Measurements from ENCODE around the gene VGLL1. TPM values are rescaled to one million over a fixed set of nuclear protein-coding genes. Genes with fewer than 3 reads are reported as not detected.

The VGLL1 gene
- total and polyA plus RNA-seq, 2 experiments from 2014 or later: not detected

- H3F3A ChIP-seq (ENCODE audit: insufficient read depth): no peaks in the 10 kb centered on the region
- no peaks in the 10 kb centered on the region for H3K79me2 ChIP-seq (ENCODE audit: insufficient read depth)
- H3K9ac ChIP-seq: no peak overlapping the region
- H3K9me2 ChIP-seq (ENCODE audit: insufficient read depth): no peaks in the 10 kb centered on the region
- H3K36me3 ChIP-seq (ENCODE audit: low read depth): no peaks in the 10 kb centered on the region
- H3K9me3 ChIP-seq (ENCODE audit: low read depth): no peaks in the 10 kb centered on the region
- no peak overlapping the region for H3K27ac ChIP-seq
- TF ChIP-seq EZH2 (IDR thresholded peaks at IDR 0.05; ENCODE audit: insufficient read depth, poor library complexity, severe bottlenecking): no peak
- no peak for TF ChIP-seq EZH2phosphoT487 (IDR thresholded peaks at IDR 0.05; ENCODE audit: insufficient read depth, low read depth)
- WGBS, 2 experiments (ENCODE audit: low coverage in 1 of 2, low lambda C conversion rate in 2 of 2, missing lambda C conversion rate in 2 of 2): 53 to 88% methylated on average over 2 of the region's 2 CpGs
- H2AFZ ChIP-seq: no peak overlapping the region
- H4K20me1 ChIP-seq (ENCODE audit: insufficient read depth): no peaks in the 10 kb centered on the region
- H3K27me3 ChIP-seq (replicated peaks; ENCODE audit: insufficient read depth): no peaks in the 10 kb centered on the region
- in situ Hi-C loops (cut with MboI): no loop called here
- peak; percentile 16 for DNase-seq
- no peak overlapping the region for H3K4me3 ChIP-seq
- H3K4me2 ChIP-seq (ENCODE audit: unreplicated experiment): no peak overlapping the region
- H3K4me1 ChIP-seq (ENCODE audit: insufficient read depth): no peaks in the 10 kb centered on the region
Measured at GRCh38 chrX:136572030-136572429, 40.0 kb downstream of the VGLL1 start.

- Histone ChIP-seq H3K36me3 (ENCODE audit: low read depth) (no peaks in the 10 kb centered on the region), H3K4me2 (ENCODE audit: unreplicated experiment) (no peak overlapping the region), H4K20me1 (ENCODE audit: insufficient read depth) (no peaks in the 10 kb centered on the region), H3K79me2 (ENCODE audit: insufficient read depth) (no peaks in the 10 kb centered on the region), H3F3A (ENCODE audit: insufficient read depth) (no peaks in the 10 kb centered on the region), H3K9me3 (ENCODE audit: low read depth) (no peaks in the 10 kb centered on the region), H3K4me1 (ENCODE audit: insufficient read depth) (no peaks in the 10 kb centered on the region), H3K9me2 (ENCODE audit: insufficient read depth) (no peaks in the 10 kb centered on the region), H3K27ac (no peak overlapping the region), H2AFZ (no peak overlapping the region), H3K27me3 (replicated peaks; ENCODE audit: insufficient read depth) (no peaks in the 10 kb centered on the region), H3K9ac (no peak overlapping the region), H3K4me3 (no peak overlapping the region)
- in situ Hi-C loops (cut with MboI): no loop called here
- TF ChIP-seq EZH2 (IDR thresholded peaks at IDR 0.05; ENCODE audit: insufficient read depth, poor library complexity, severe bottlenecking): no peak
- TF ChIP-seq EZH2phosphoT487 (IDR thresholded peaks at IDR 0.05; ENCODE audit: insufficient read depth, low read depth): no peak
- WGBS, 2 experiments (ENCODE audit: low coverage in 1 of 2, low lambda C conversion rate in 2 of 2, missing lambda C conversion rate in 2 of 2): 8 to 9% methylated on average over 3 of the region's 3 CpGs
- DNase-seq: no peak
Measured at GRCh38 chrX:136574548-136574947, 42.5 kb downstream of the VGLL1 start.

- Histone ChIP-seq H3K4me2 (ENCODE audit: unreplicated experiment) (no peak overlapping the region), H3K4me3 (no peak overlapping the region), H3F3A (ENCODE audit: insufficient read depth) (no peaks in the 10 kb centered on the region), H2AFZ (no peak overlapping the region), H3K4me1 (ENCODE audit: insufficient read depth) (no peaks in the 10 kb centered on the region), H3K27ac (no peak overlapping the region), H4K20me1 (ENCODE audit: insufficient read depth) (no peaks in the 10 kb centered on the region), H3K79me2 (ENCODE audit: insufficient read depth) (no peaks in the 10 kb centered on the region), H3K27me3 (replicated peaks; ENCODE audit: insufficient read depth) (no peaks in the 10 kb centered on the region), H3K9me2 (ENCODE audit: insufficient read depth) (no peaks in the 10 kb centered on the region), H3K36me3 (ENCODE audit: low read depth) (no peaks in the 10 kb centered on the region), H3K9ac (no peak overlapping the region), H3K9me3 (ENCODE audit: low read depth) (no peaks in the 10 kb centered on the region)
- DNase-seq: peak; percentile 69
- TF ChIP-seq EZH2phosphoT487 (IDR thresholded peaks at IDR 0.05; ENCODE audit: insufficient read depth, low read depth) (no peak), EZH2 (IDR thresholded peaks at IDR 0.05; ENCODE audit: insufficient read depth, poor library complexity, severe bottlenecking) (no peak)
- in situ Hi-C loops (cut with MboI): no loop called here
- 6% methylated on average over 6 of the region's 6 CpGs for WGBS, 2 experiments (ENCODE audit: low coverage in 1 of 2, low lambda C conversion rate in 2 of 2, missing lambda C conversion rate in 2 of 2)
Measured at GRCh38 chrX:136577552-136577951, 45.5 kb downstream of the VGLL1 start.

DNA sequence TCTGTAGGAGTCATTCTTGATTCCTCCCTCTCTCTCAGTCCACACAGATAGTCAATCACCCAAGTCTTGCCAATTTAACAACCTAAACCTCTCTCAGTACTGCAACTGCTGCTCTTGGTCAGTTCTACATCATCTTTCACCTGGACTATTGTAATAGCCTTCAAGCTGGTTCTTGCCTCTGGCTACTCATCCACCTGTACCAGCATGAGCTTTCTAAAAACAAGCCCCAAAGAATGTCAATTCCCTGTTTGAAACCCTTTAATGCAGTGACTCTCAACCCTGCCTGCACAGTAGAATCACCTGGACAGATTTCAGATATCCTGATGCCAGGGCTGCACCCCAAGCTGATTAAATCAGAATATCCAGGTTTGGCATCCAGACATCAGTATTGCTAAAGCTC, 48.3 kb downstream of the VGLL1 start:
- H3K9me2 ChIP-seq (ENCODE audit: insufficient read depth): no peaks in the 10 kb centered on the region
- no peaks in the 10 kb centered on the region for H3F3A ChIP-seq (ENCODE audit: insufficient read depth)
- H3K9me3 ChIP-seq (ENCODE audit: low read depth): no peaks in the 10 kb centered on the region
- no peak for DNase-seq
- H3K4me1 ChIP-seq (ENCODE audit: insufficient read depth): no peaks in the 10 kb centered on the region
- H3K4me3 ChIP-seq: no peak overlapping the region
- H4K20me1 ChIP-seq (ENCODE audit: insufficient read depth): no peaks in the 10 kb centered on the region
- H3K27me3 ChIP-seq (replicated peaks; ENCODE audit: insufficient read depth): no peaks in the 10 kb centered on the region
- TF ChIP-seq EZH2 (IDR thresholded peaks at IDR 0.05; ENCODE audit: insufficient read depth, poor library complexity, severe bottlenecking) (no peak), EZH2phosphoT487 (IDR thresholded peaks at IDR 0.05; ENCODE audit: insufficient read depth, low read depth) (no peak)
- no peaks in the 10 kb centered on the region for H3K36me3 ChIP-seq (ENCODE audit: low read depth)
- no peak overlapping the region for H3K9ac ChIP-seq
- H2AFZ ChIP-seq: no peak overlapping the region
- in situ Hi-C loops (cut with MboI): no loop called here
- H3K4me2 ChIP-seq (ENCODE audit: unreplicated experiment): no peak overlapping the region
- H3K79me2 ChIP-seq (ENCODE audit: insufficient read depth): no peaks in the 10 kb centered on the region
- H3K27ac ChIP-seq: no peak overlapping the region

DNA sequence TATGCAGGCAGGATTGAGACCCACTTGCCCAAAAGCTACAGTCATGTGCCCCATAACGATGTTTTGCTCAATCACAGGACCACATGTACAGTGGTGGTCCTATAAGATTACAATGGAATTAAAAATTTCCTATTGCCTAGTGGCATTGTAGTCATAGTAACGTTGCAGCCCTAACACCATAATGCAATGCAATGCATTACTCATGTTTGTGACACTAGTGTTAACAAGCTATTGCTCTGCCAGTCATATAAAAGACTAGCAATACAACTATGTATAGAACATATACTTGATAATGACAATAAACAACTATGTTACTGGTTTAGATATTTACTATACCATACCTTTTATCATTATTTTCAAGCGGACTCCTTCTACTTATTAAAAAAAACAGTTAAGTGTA, 50.6 kb downstream of the VGLL1 start:
- Histone ChIP-seq H4K20me1 (ENCODE audit: insufficient read depth) (no peaks in the 10 kb centered on the region), H3K27ac (no peak overlapping the region), H3K9me2 (ENCODE audit: insufficient read depth) (no peaks in the 10 kb centered on the region), H3K4me1 (ENCODE audit: insufficient read depth) (no peaks in the 10 kb centered on the region), H3K9me3 (ENCODE audit: low read depth) (no peaks in the 10 kb centered on the region), H3F3A (ENCODE audit: insufficient read depth) (no peaks in the 10 kb centered on the region), H3K4me2 (ENCODE audit: unreplicated experiment) (no peak overlapping the region), H3K36me3 (ENCODE audit: low read depth) (no peaks in the 10 kb centered on the region), H3K79me2 (ENCODE audit: insufficient read depth) (no peaks in the 10 kb centered on the region), H2AFZ (no peak overlapping the region), H3K9ac (no peak overlapping the region), H3K27me3 (replicated peaks; ENCODE audit: insufficient read depth) (no peaks in the 10 kb centered on the region), H3K4me3 (no peak overlapping the region)
- in situ Hi-C loops (cut with MboI): no loop called here
- no peak for DNase-seq
- TF ChIP-seq EZH2 (IDR thresholded peaks at IDR 0.05; ENCODE audit: insufficient read depth, poor library complexity, severe bottlenecking): no peak
- no peak for TF ChIP-seq EZH2phosphoT487 (IDR thresholded peaks at IDR 0.05; ENCODE audit: insufficient read depth, low read depth)
- WGBS, 2 experiments (ENCODE audit: low coverage in 1 of 2, low lambda C conversion rate in 2 of 2, missing lambda C conversion rate in 2 of 2): 44 to 57% methylated on average over 2 to 3 of the region's 3 CpGs
